Central memory CD8-positive, alpha-beta T cell (primary cell): ENCODE measurements around the gene SNRNP27.

Source experiments
- ATAC-seq: fragments of 150-1000 bp; cut with Tn5 transposase; replicated peaks from 2 replicates; pipeline ENCODE4 v1.10.0; 2022; ENCODE audit warnings: mild to moderate bottlenecking, moderate FRiP score, moderate number of reproducible peaks; ENCODE audit not compliant: poor library complexity, severe bottlenecking; ENCODE audit errors: extremely low read depth
- DNase-seq, 2 donors: peaks; one replicate each; pipeline ENCODE4 v3.0.0; 2021; ENCODE audit warnings: low spot score in 2 of 2
- H3K27ac Mint-ChIP-seq: one replicate; pipeline ENCODE4 v1.8.0; 2022; ENCODE audit warnings: low read depth, mild to moderate bottlenecking, moderate library complexity, mixed read lengths
- H3K27me3 Mint-ChIP-seq: one replicate; pipeline ENCODE4 v1.8.0; 2022; ENCODE audit warnings: mixed read lengths
- H3K36me3 Mint-ChIP-seq: one replicate; pipeline ENCODE4 v1.8.0; 2022; ENCODE audit warnings: mild to moderate bottlenecking, moderate library complexity, mixed read lengths; ENCODE audit not compliant: insufficient read depth
- H3K4me1 Mint-ChIP-seq: one replicate; pipeline ENCODE4 v1.8.0; 2022; ENCODE audit warnings: mixed read lengths
- H3K4me3 Mint-ChIP-seq: one replicate; pipeline ENCODE4 v1.8.0; 2022; ENCODE audit warnings: mild to moderate bottlenecking, moderate library complexity, mixed read lengths
- H3K9me3 Mint-ChIP-seq: one replicate; pipeline ENCODE4 v1.8.0; 2022; ENCODE audit warnings: mixed read lengths

The SNRNP27 gene

GRCh38 chr2:69954084-69954483, 60.3 kb downstream of the SNRNP27 start:
- Mint-ChIP-seq H3K27ac (no peak overlapping the region), H3K27me3 (peaks cover 8% of the 10 kb centered on the region), H3K4me3 (no peak overlapping the region), H3K4me1 (peaks cover 7% of the 10 kb centered on the region), H3K36me3 (no peaks in the 10 kb centered on the region), H3K9me3 (no peaks in the 10 kb centered on the region)
- DNase-seq (no peak), ATAC-seq (no peak)
